ENCODE results near the gene ZNF275. TPM values are rescaled to one million over a fixed set of nuclear protein-coding genes. Genes with fewer than 3 reads are reported as not detected.

ZNF275 gene
- total RNA-seq, 1 experiment from 2014 or later, result 9.8 TPM

- Histone ChIP-seq H3K4me3 (replicated peaks in 1 of 2; ENCODE audit: low read depth in 1 of 2, low read length in 2 of 2) (no peak overlapping the region), H3K27me3 (ENCODE audit: insufficient read depth, low read length) (no peaks in the 10 kb centered on the region), H2AFZ (ENCODE audit: low read depth, low read length, poor library complexity, severe bottlenecking) (no peak overlapping the region), H3K9me2 (ENCODE audit: insufficient read depth) (no peaks in the 10 kb centered on the region), H3K4me2 (ENCODE audit: low read length) (no peak overlapping the region), H3K36me3 (ENCODE audit: control insufficient read depth in 1 of 2, insufficient read depth in 2 of 2, low read length in 2 of 2) (0 out of 4 replicates have a peak, but pooled peaks cover 0 to 2% of the 10 kb centered on the region in 2 experiments), H4K20me1 (ENCODE audit: insufficient read depth) (no peaks in the 10 kb centered on the region), H3K9ac (ENCODE audit: low read length) (no peak overlapping the region), H3K27ac (ENCODE audit: low read depth, low read length) (no peak overlapping the region), H3K9me3 (ENCODE audit: control insufficient read depth in 1 of 2, insufficient read depth in 1 of 2, low read depth in 1 of 2, low read length in 2 of 2) (no peaks in the 10 kb centered on the region), H3K4me1 (ENCODE audit: control insufficient read depth in 1 of 2, insufficient read depth in 2 of 2, low read length in 2 of 2) (peaks cover 5 to 12% of the 10 kb centered on the region in 2 experiments; a peak in 3 of 4 replicates), H3K79me2 (ENCODE audit: insufficient read depth, low read length) (peaks cover 11% of the 10 kb centered on the region; the same call in 1 of the 2 replicates)
- DNase-seq (ENCODE audit: low read depth, low spot score) (no peak), ATAC-seq (no peak)
- intact Hi-C loops (cut with micrococcal nuclease), result no loop called here
- CTCF ChIA-PET, result no interaction called here
- no peak for TF ChIP-seq FOSL1 (IDR thresholded peaks at IDR 0.05; ENCODE audit: low read depth)
- no peak for TF ChIP-seq ELF1 (IDR thresholded peaks at IDR 0.05; ENCODE audit: borderline replicate concordance, low read depth)
- TF ChIP-seq EZH2phosphoT487 (IDR thresholded peaks at IDR 0.05; ENCODE audit: borderline replicate concordance), result no peak
- TF ChIP-seq RAD21 (IDR thresholded peaks at IDR 0.05; ENCODE audit: low read depth), result no peak
- no peak for TF ChIP-seq JUND (IDR thresholded peaks at IDR 0.05)
- no peak for TF ChIP-seq ZFX (IDR thresholded peaks at IDR 0.05)
- POLR2A ChIA-PET, result no interaction called here
- RAD21 ChIA-PET (ENCODE audit: low non-redundant PET in 1 of 2, low total read pairs in 2 of 2, uncharacterized antibody in 2 of 2, unreplicated experiment in 2 of 2), result no interaction called here
- no TSS peak for BruUV-seq (replicated peaks)
Measured at GRCh38 chrX:153336121-153336894, 2.4 kb downstream of the ZNF275 start.

GRCh38 chrX:153336988-153337387 lies 3.0 kb downstream of the ZNF275 start:
- intact Hi-C loops (cut with micrococcal nuclease), result no loop called here
- POLR2A ChIA-PET, result no interaction called here
- RAD21 ChIA-PET (ENCODE audit: low non-redundant PET in 1 of 2, low total read pairs in 2 of 2, uncharacterized antibody in 2 of 2, unreplicated experiment in 2 of 2), result no interaction called here
- Histone ChIP-seq H4K20me1 (ENCODE audit: insufficient read depth) (no peaks in the 10 kb centered on the region), H3K36me3 (ENCODE audit: control insufficient read depth in 1 of 2, insufficient read depth in 2 of 2, low read length in 2 of 2) (0 out of 4 replicates have a peak, but pooled peaks cover 0 to 2% of the 10 kb centered on the region in 2 experiments), H3K9me2 (ENCODE audit: insufficient read depth) (no peaks in the 10 kb centered on the region), H3K4me3 (replicated peaks in 1 of 2; ENCODE audit: low read depth in 1 of 2, low read length in 2 of 2) (no peak overlapping the region), H2AFZ (ENCODE audit: low read depth, low read length, poor library complexity, severe bottlenecking) (no peak overlapping the region), H3K4me2 (ENCODE audit: low read length) (no peak overlapping the region), H3K9ac (ENCODE audit: low read length) (no peak overlapping the region), H3K4me1 (ENCODE audit: control insufficient read depth in 1 of 2, insufficient read depth in 2 of 2, low read length in 2 of 2) (peaks cover 5 to 12% of the 10 kb centered on the region in 2 experiments; a peak in 3 of 4 replicates), H3K27me3 (ENCODE audit: insufficient read depth, low read length) (no peaks in the 10 kb centered on the region), H3K9me3 (ENCODE audit: control insufficient read depth in 1 of 2, insufficient read depth in 1 of 2, low read depth in 1 of 2, low read length in 2 of 2) (no peaks in the 10 kb centered on the region), H3K79me2 (ENCODE audit: insufficient read depth, low read length) (peaks cover 11% of the 10 kb centered on the region; the same call in 1 of the 2 replicates), H3K27ac (ENCODE audit: low read depth, low read length) (no peak overlapping the region)
- no peak for TF ChIP-seq REST (IDR thresholded peaks at IDR 0.05; ENCODE audit: low read depth)
- no peak for TF ChIP-seq RAD21 (IDR thresholded peaks at IDR 0.05; ENCODE audit: low read depth)
- TF ChIP-seq POLR2A (IDR thresholded peaks at IDR 0.05; ENCODE audit: borderline replicate concordance, extremely low read depth, insufficient read depth, insufficient read length), result no peak
- TF ChIP-seq EZH2 (IDR thresholded peaks at IDR 0.05), result no peak
- no peak for TF ChIP-seq EGR1 (IDR thresholded peaks at IDR 0.05; ENCODE audit: low read depth)
- TF ChIP-seq CEBPB (IDR thresholded peaks at IDR 0.05; ENCODE audit: low read depth), result no peak
- TF ChIP-seq FOSL1 (IDR thresholded peaks at IDR 0.05; ENCODE audit: low read depth), result no peak
- TF ChIP-seq CBX3 (IDR thresholded peaks at IDR 0.05; ENCODE audit: low read depth), result no peak
- no peak for TF ChIP-seq ELF1 (IDR thresholded peaks at IDR 0.05; ENCODE audit: borderline replicate concordance, low read depth)
- no peak for TF ChIP-seq JUND (IDR thresholded peaks at IDR 0.05)
- no peak for TF ChIP-seq SIN3A (IDR thresholded peaks at IDR 0.05; ENCODE audit: low read depth)
- TF ChIP-seq TCF7L2 (IDR thresholded peaks at IDR 0.05; ENCODE audit: borderline replicate concordance, extremely low read depth, insufficient read depth, insufficient read length), result no peak
- no peak for TF ChIP-seq SP1 (IDR thresholded peaks at IDR 0.05; ENCODE audit: low read depth)
- no peak for TF ChIP-seq ATF3 (IDR thresholded peaks at IDR 0.05)
- TF ChIP-seq POLR2AphosphoS5 (IDR thresholded peaks at IDR 0.05; ENCODE audit: low read depth, low read length), result no peak
- DNase-seq (ENCODE audit: low read depth, low spot score) (no peak), ATAC-seq (no peak)
- BruUV-seq (replicated peaks), result no TSS peak
- CTCF ChIA-PET, result no interaction called here

All from HCT116 (cell line).